ENCODE measurements around the gene SWAP70.

DNA sequence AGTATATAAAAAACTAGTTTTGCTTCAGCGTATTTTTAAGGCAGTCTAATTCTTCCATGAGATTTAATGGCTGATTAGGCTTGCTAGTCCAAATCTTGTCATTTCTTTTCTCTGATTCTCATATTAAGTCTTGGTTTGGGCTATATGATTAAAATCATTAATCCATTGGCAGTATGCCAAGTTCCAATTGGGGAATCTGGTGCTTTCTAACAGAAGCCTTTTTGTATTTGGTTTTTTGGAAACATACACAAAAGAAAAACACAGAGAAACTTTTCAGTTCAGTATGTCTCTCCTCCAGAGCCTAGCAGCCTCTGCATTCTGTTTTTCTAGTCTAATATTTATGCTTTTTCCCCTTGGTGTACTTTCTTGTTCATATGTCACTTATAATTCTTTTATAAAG lies 37.9 kb downstream of the SWAP70 start:
- no peak for TF ChIP-seq ZNF274 (IDR thresholded peaks at IDR 0.05; ENCODE audit: low read depth, low read length)
- no peak for TF ChIP-seq YY1 (IDR thresholded peaks at IDR 0.05; ENCODE audit: insufficient read depth, insufficient read length)
- TF ChIP-seq SUZ12 (IDR thresholded peaks at IDR 0.05; ENCODE audit: extremely low read depth, insufficient read depth, insufficient read length): no peak
